GM23248 (cell line): ENCODE data around the gene PLPPR2. TPM values are rescaled to one million over a fixed set of nuclear protein-coding genes. Genes with fewer than 3 reads are reported as not detected.
A peak's percentile ranks its signal among the peaks of the same experiment; 100 is the strongest.
"Not testable (repeated sequence)": the region's sequence is repeated elsewhere in the genome, so short reads cannot be mapped to it uniquely, and the experiment has no call there.

Source experiments
- DNase-seq: peaks from one replicate; pipeline ENCODE4 v3.0.0-alpha.2; 2015
- H2AFZ ChIP-seq: fragments of 200-600 bp; sonication (generic); 2 replicates; pipeline ENCODE4 v1.6.1; 2016; ENCODE audit warnings: antibody characterized with exemption
- H3F3A ChIP-seq: fragments of 200-600 bp; sonication (generic); 2 replicates; pipeline ENCODE4 v1.6.1; 2016; ENCODE audit warnings: mild to moderate bottlenecking, antibody characterized with exemption, mixed run types; ENCODE audit not compliant: insufficient read depth
- H3K27ac ChIP-seq: fragments of 200-600 bp; sonication (generic); 2 replicates; pipeline ENCODE4 v1.5.1; 2016; ENCODE audit warnings: mild to moderate bottlenecking
- H3K27me3 ChIP-seq: fragments of 200-600 bp; sonication (generic); replicated peaks from 2 replicates; pipeline ENCODE4 v1.6.1; 2016; ENCODE audit warnings: mild to moderate bottlenecking; ENCODE audit not compliant: insufficient read depth
- H3K36me3 ChIP-seq: fragments of 200-600 bp; sonication (generic); 2 replicates; pipeline ENCODE4 v1.6.1; 2016; ENCODE audit warnings: low read depth, mild to moderate bottlenecking
- H3K4me1 ChIP-seq: fragments of 200-600 bp; sonication (generic); 2 replicates; pipeline ENCODE4 v1.6.1; 2016; ENCODE audit warnings: mild to moderate bottlenecking; ENCODE audit not compliant: insufficient read depth
- H3K4me2 ChIP-seq: fragments of 200-600 bp; sonication (generic); one replicate; pipeline ENCODE4 v1.6.1; 2016; ENCODE audit warnings: mild to moderate bottlenecking; ENCODE audit not compliant: unreplicated experiment
- H3K4me3 ChIP-seq: fragments of 200-600 bp; sonication (generic); 2 replicates; pipeline ENCODE4 v1.5.1; 2016; ENCODE audit warnings: mild to moderate bottlenecking
- H3K79me2 ChIP-seq: fragments of 200-600 bp; sonication (generic); 2 replicates; pipeline ENCODE4 v1.6.1; 2016; ENCODE audit warnings: mild to moderate bottlenecking; ENCODE audit not compliant: insufficient read depth
- H3K9ac ChIP-seq: fragments of 200-600 bp; sonication (generic); 2 replicates; pipeline ENCODE4 v1.6.1; 2016; ENCODE audit warnings: mild to moderate bottlenecking
- H3K9me2 ChIP-seq: fragments of 200-600 bp; sonication (generic); 2 replicates; pipeline ENCODE4 v1.6.1; 2016; ENCODE audit warnings: mixed run types, mild to moderate bottlenecking, moderate library complexity; ENCODE audit not compliant: insufficient read depth
- H3K9me3 ChIP-seq: fragments of 200-600 bp; sonication (generic); one replicate; pipeline ENCODE4 v1.6.1; 2017; ENCODE audit warnings: low read depth
- H4K20me1 ChIP-seq: fragments of 200-600 bp; sonication (generic); 2 replicates; pipeline ENCODE4 v1.6.0; 2016; ENCODE audit not compliant: insufficient read depth
- EZH2 ChIP-seq: fragments of 200-600 bp; sonication (generic); IDR thresholded peaks from 2 replicates; pipeline ENCODE4 v1.6.1; 2018; ENCODE audit warnings: antibody characterized with exemption, mild to moderate bottlenecking; ENCODE audit not compliant: insufficient read depth, poor library complexity, severe bottlenecking
- EZH2phosphoT487 ChIP-seq: fragments of 200-600 bp; sonication (generic); IDR thresholded peaks from 2 replicates; pipeline ENCODE4 v1.6.1; 2018; ENCODE audit warnings: antibody characterized with exemption, moderate library complexity, mild to moderate bottlenecking, low read depth; ENCODE audit not compliant: insufficient read depth
- WGBS, 2 experiments: methylation state at CpG; one replicate each; pipeline ENCODE4 v1.1.6; 2015 to 2017; ENCODE audit warnings: low lambda C conversion rate in 2 of 2, low coverage in 1 of 2; ENCODE audit errors: missing lambda C conversion rate in 2 of 2; 5-methylcytosine and 5-hydroxymethylcytosine counted together
- in situ Hi-C: fragments of 300-500 bp; cut with MboI; formaldehyde crosslinking; loops from 2 replicates; pipeline ENCODE4 v1.15.0; 2020
- polyA plus RNA-seq: library from polyadenylated mRNA; unstranded; fragments of >200 nt; fragmentation: Nextera tagmentation; extraction: Ambion mirVana; gene quantifications from 2 replicates; pipeline ENCODE4 v1.2.1, GENCODE V29; 2016
- total RNA-seq: library from RNA; depleted of rRNA; stranded (reverse); fragments of >200 nt; shearing (Covaris generic); gene quantifications from 2 replicates; pipeline ENCODE4 v1.2.3, GENCODE V29; 2014

Gene PLPPR2
- total and polyA plus RNA-seq, 2 experiments from 2014 or later, result 39.7 to 52.0 TPM

- Histone ChIP-seq H4K20me1 (no peaks in the 10 kb centered on the region), H3K9ac (peak within 1 kb of the TSS; percentile 85), H3F3A (peaks cover 21% of the 10 kb centered on the region), H3K9me3 (no peaks in the 10 kb centered on the region), H3K9me2 (no peaks in the 10 kb centered on the region), H3K4me2 (peak within 1 kb of the TSS; percentile 85), H3K27ac (peak within 1 kb of the TSS; percentile 41), H3K4me3 (peak within 1 kb of the TSS; percentile 85), H2AFZ (peak within 1 kb of the TSS; percentile 94), H3K4me1 (peaks cover 16% of the 10 kb centered on the region), H3K36me3 (no peaks in the 10 kb centered on the region), H3K79me2 (no peaks in the 10 kb centered on the region), H3K27me3 (no peaks in the 10 kb centered on the region)
- DNase-seq, result peak; percentile 100
- 0 to 1% methylated on average over 33 to 50 of the region's 50 CpGs for WGBS, 2 experiments
- in situ Hi-C loops, result no loop called here
- no peak for TF ChIP-seq EZH2
- TF ChIP-seq EZH2phosphoT487, result no peak
These were observed 8.9 kb upstream of the PLPPR2 start, which contains the start of the genes CCDC159 and TMEM205 for GRCh38 chr19:11346104-11346940. TSS of gene CCDC159 (plus strand) at chr19:11346519. CDS start at chr19:11346607, 88 bp downstream. TSS of gene TMEM205 (minus strand) at chr19:11346268. CDS start at chr19:11345619, 649 bp downstream.

- H3K27me3 ChIP-seq, result no peaks in the 10 kb centered on the region
- H2AFZ ChIP-seq, result no peak overlapping the region
- H3K9me2 ChIP-seq, result no peaks in the 10 kb centered on the region
- H3K4me3 ChIP-seq, result no peak overlapping the region
- no peak overlapping the region for H3K4me2 ChIP-seq
- 78 to 80% methylated on average over 7 of the region's 7 CpGs for WGBS, 2 experiments
- no peaks in the 10 kb centered on the region for H4K20me1 ChIP-seq
- no peak for DNase-seq
- in situ Hi-C loops, result no loop called here
- H3K9ac ChIP-seq, result no peak overlapping the region
- TF ChIP-seq EZH2phosphoT487 (no peak), EZH2 (no peak)
- H3K36me3 ChIP-seq, result no peaks in the 10 kb centered on the region
- no peaks in the 10 kb centered on the region for H3K79me2 ChIP-seq
- H3K4me1 ChIP-seq, result peaks cover 16% of the 10 kb centered on the region
- H3K9me3 ChIP-seq, result no peaks in the 10 kb centered on the region
- H3K27ac ChIP-seq, result no peak overlapping the region
- H3F3A ChIP-seq, result peaks cover 21% of the 10 kb centered on the region
These were observed 7.6 kb upstream of the PLPPR2 start for GRCh38 chr19:11347546-11348039.

GRCh38 chr19:11349171-11349570 is 6.1 kb upstream of the PLPPR2 start:
- H3K9me2 ChIP-seq, result no peaks in the 10 kb centered on the region
- H3K4me3 ChIP-seq, result no peak overlapping the region
- WGBS, 2 experiments, result 75 to 76% methylated on average over 4 of the region's 4 CpGs
- no peaks in the 10 kb centered on the region for H4K20me1 ChIP-seq
- DNase-seq, result no peak
- H3K4me2 ChIP-seq, result no peak overlapping the region
- H3K79me2 ChIP-seq, result no peaks in the 10 kb centered on the region
- peaks cover 9% of the 10 kb centered on the region for H3K4me1 ChIP-seq
- no peaks in the 10 kb centered on the region for H3K27me3 ChIP-seq
- no peak overlapping the region for H2AFZ ChIP-seq
- peaks cover 12% of the 10 kb centered on the region for H3F3A ChIP-seq
- H3K9ac ChIP-seq, result no peak overlapping the region
- no peak overlapping the region for H3K27ac ChIP-seq
- in situ Hi-C loops, result no loop called here
- no peaks in the 10 kb centered on the region for H3K9me3 ChIP-seq
- H3K36me3 ChIP-seq, result no peaks in the 10 kb centered on the region
- TF ChIP-seq EZH2, result no peak
- TF ChIP-seq EZH2phosphoT487, result no peak

GRCh38 chr19:11354102-11354501 is 1.1 kb upstream of the PLPPR2 start:
- H3K27ac ChIP-seq, in situ Hi-C loops, H3F3A ChIP-seq, H4K20me1 ChIP-seq, H3K4me1 ChIP-seq, H3K36me3 ChIP-seq, H3K9ac ChIP-seq, H2AFZ ChIP-seq, H3K27me3 ChIP-seq, DNase-seq, H3K4me3 ChIP-seq, H3K9me2 ChIP-seq, H3K4me2 ChIP-seq, H3K9me3 ChIP-seq: not testable (repeated sequence)
- 95 to 98% methylated on average over 4 of the region's 4 CpGs for WGBS, 2 experiments
- peaks cover 16% of the 10 kb centered on the region for H3K79me2 ChIP-seq
